PC-3 (cell line): Measurements from ENCODE around the gene RAB37. TPM values are rescaled to one million over a fixed set of nuclear protein-coding genes. Genes with fewer than 3 reads are reported as not detected.

Experiments
- ATAC-seq: fragments of 200-7000 bp; cut with Tn5 transposase; 2 replicates; pipeline ENCODE4 v1.9.1; 2020; ENCODE audit warnings: mild to moderate bottlenecking, moderate library complexity
- BruUV-seq: library from RNA; stranded (reverse); fragments of 400-500 nt; replicated peaks from 2 replicates; lab custom pipeline; 2021; lab: Mats Ljungman, UMichigan
- CTCF ChIA-PET: fragments of 300-600 bp; sonication (Branson Sonifier 250); formaldehyde crosslinking; loops from one replicate; lab custom pipeline; 2022; ENCODE audit warnings: antibody characterized with exemption; lab: Charles Lee
- POLR2A ChIA-PET: fragments of 300-600 bp; sonication (Branson Sonifier 250); formaldehyde crosslinking; loops from one replicate; lab custom pipeline; 2022; ENCODE audit warnings: antibody characterized with exemption; ENCODE audit not compliant: unreplicated experiment; lab: Charles Lee
- DNase-seq: peaks from one replicate; pipeline ENCODE4 v3.0.0-alpha.2; 2015
- H2AFZ ChIP-seq: fragments of 300-600 bp; sonication (generic); 2 replicates; pipeline ENCODE4 v1.6.0; 2016; ENCODE audit warnings: antibody characterized with exemption, low read length
- H3F3A ChIP-seq: fragments of 300-600 bp; sonication (generic); one replicate; pipeline ENCODE4 v1.6.0; 2017; ENCODE audit warnings: antibody characterized with exemption, low read length, control low read depth, mild to moderate bottlenecking; ENCODE audit not compliant: unreplicated experiment
- H3K27ac ChIP-seq: fragments of 300-600 bp; sonication (generic); 2 replicates; pipeline ENCODE4 v1.5.1; 2016; ENCODE audit warnings: mild to moderate bottlenecking, low read length
- H3K27me3 ChIP-seq: fragments of 300-600 bp; sonication (generic); 2 replicates; pipeline ENCODE4 v1.6.1; 2016; ENCODE audit warnings: low read length, mixed read lengths
- H3K36me3 ChIP-seq: fragments of 300-600 bp; sonication (generic); 2 replicates; pipeline ENCODE4 v1.6.1; 2016; ENCODE audit warnings: low read depth, mixed run types, low read length, mixed read lengths
- H3K4me1 ChIP-seq: fragments of 300-600 bp; sonication (generic); 2 replicates; pipeline ENCODE4 v1.5.1; 2016; ENCODE audit warnings: low read length; ENCODE audit not compliant: insufficient read depth
- H3K4me2 ChIP-seq: fragments of 300-600 bp; sonication (generic); 2 replicates; pipeline ENCODE4 v1.6.0; 2016; ENCODE audit warnings: low read length
- H3K4me3 ChIP-seq: fragments of 300-600 bp; sonication (generic); 2 replicates; pipeline ENCODE4 v1.5.1; 2016; ENCODE audit warnings: mild to moderate bottlenecking, low read length, mixed read lengths
- H3K79me2 ChIP-seq: fragments of 300-600 bp; sonication (generic); 2 replicates; pipeline ENCODE4 v1.6.1; 2017; ENCODE audit warnings: low read length, mixed read lengths
- H3K9ac ChIP-seq: fragments of 300-600 bp; sonication (generic); 2 replicates; pipeline ENCODE4 v1.6.0; 2016; ENCODE audit warnings: mild to moderate bottlenecking, low read length
- H3K9me2 ChIP-seq: fragments of 300-600 bp; sonication (generic); replicated peaks from 2 replicates; pipeline ENCODE4 v1.6.1; 2016; ENCODE audit warnings: mixed run types, low read length, mixed read lengths
- H3K9me3 ChIP-seq: fragments of 300-600 bp; sonication (generic); 2 replicates; pipeline ENCODE4 v1.6.1; 2016; ENCODE audit warnings: low read length, mixed read lengths
- H4K20me1 ChIP-seq: fragments of 300-600 bp; sonication (generic); 2 replicates; pipeline ENCODE4 v1.6.1; 2016; ENCODE audit warnings: low read length, mixed read lengths
- CTCF ChIP-seq: fragments of 300-600 bp; sonication (generic); conservative IDR thresholded peaks from 2 replicates; pipeline ENCODE4 v1.5.1; 2017; ENCODE audit warnings: antibody characterized with exemption, low read depth, mild to moderate bottlenecking, low read length
- EZH2 ChIP-seq: fragments of 300-600 bp; sonication (generic); IDR thresholded peaks from one replicate; pipeline ENCODE4 v1.6.1; 2017; ENCODE audit warnings: antibody characterized with exemption, mild to moderate bottlenecking, low read length; ENCODE audit not compliant: unreplicated experiment
- EZH2phosphoT487 ChIP-seq: fragments of 300-600 bp; sonication (generic); IDR thresholded peaks from 2 replicates; pipeline ENCODE4 v1.6.1; 2018; ENCODE audit warnings: mild to moderate bottlenecking, antibody characterized with exemption, low read length, borderline replicate concordance
- intact Hi-C: fragments of 100-400 bp; cut with micrococcal nuclease; formaldehyde crosslinking; loops from 2 replicates; pipeline ENCODE4 v1.9.0; 2023
- total RNA-seq: library from RNA; depleted of rRNA; stranded (reverse); fragments of >200 nt; gene quantifications from 2 replicates; pipeline ENCODE4 v1.2.3, GENCODE V29; 2014

Gene RAB37
- total RNA-seq, 1 experiment from 2014 or later: 0.66 TPM

GRCh38 chr17:74695629-74696028 is 41.4 kb upstream of the RAB37 start:
- Histone ChIP-seq H3F3A (no peaks in the 10 kb centered on the region), H3K9me2 (no peaks in the 10 kb centered on the region), H2AFZ (no peak overlapping the region), H3K9me3 (no peaks in the 10 kb centered on the region), H3K4me2 (no peak overlapping the region), H3K4me1 (no peaks in the 10 kb centered on the region), H4K20me1 (no peaks in the 10 kb centered on the region), H3K27ac (no peak overlapping the region), H3K4me3 (no peak overlapping the region), H3K9ac (no peak overlapping the region), H3K27me3 (peaks cover 82% of the 10 kb centered on the region), H3K36me3 (no peaks in the 10 kb centered on the region), H3K79me2 (no peaks in the 10 kb centered on the region)
- DNase-seq (no peak), ATAC-seq (no peak)
- TF ChIP-seq EZH2phosphoT487 (no peak), EZH2 (no peak), CTCF (no peak)
- ChIA-PET CTCF (no interaction called here), POLR2A (no interaction called here)
- intact Hi-C loops: no loop called here
- no TSS peak for BruUV-seq

GRCh38 chr17:74697515-74697914 is 39.5 kb upstream of the RAB37 start:
- ATAC-seq (no peak), DNase-seq (no peak)
- H3K79me2 ChIP-seq: no peaks in the 10 kb centered on the region
- H3K9ac ChIP-seq: no peak overlapping the region
- POLR2A ChIA-PET: no interaction called here
- CTCF ChIA-PET: interaction anchor here (0.6 kb wide), 1 partner anchor 40 kb away, joined by 5 read pairs; no protein-coding TSS in a partner anchor
- no peak overlapping the region for H3K27ac ChIP-seq
- no peak for TF ChIP-seq EZH2phosphoT487
- TF ChIP-seq EZH2: no peak
- TF ChIP-seq CTCF: no peak
- H3K4me3 ChIP-seq: no peak overlapping the region
- H3K4me1 ChIP-seq: no peaks in the 10 kb centered on the region
- H3K9me3 ChIP-seq: no peaks in the 10 kb centered on the region
- no peak overlapping the region for H2AFZ ChIP-seq
- no TSS peak for BruUV-seq
- H3K4me2 ChIP-seq: no peak overlapping the region
- intact Hi-C loops: no loop called here
- no peaks in the 10 kb centered on the region for H3K36me3 ChIP-seq
- no peaks in the 10 kb centered on the region for H4K20me1 ChIP-seq
- peaks cover 77% of the 10 kb centered on the region for H3K27me3 ChIP-seq
- H3K9me2 ChIP-seq: no peaks in the 10 kb centered on the region
- no peaks in the 10 kb centered on the region for H3F3A ChIP-seq

- ATAC-seq: no peak
- Histone ChIP-seq H3K27ac (no peak overlapping the region), H3K9ac (no peak overlapping the region), H3K9me3 (no peaks in the 10 kb centered on the region), H3K9me2 (no peaks in the 10 kb centered on the region), H3K4me1 (no peaks in the 10 kb centered on the region), H3K36me3 (no peaks in the 10 kb centered on the region), H4K20me1 (no peaks in the 10 kb centered on the region), H3K79me2 (no peaks in the 10 kb centered on the region), H3K27me3 (peaks cover 77% of the 10 kb centered on the region), H3K4me2 (no peak overlapping the region), H3F3A (no peaks in the 10 kb centered on the region), H3K4me3 (no peak overlapping the region), H2AFZ (no peak overlapping the region)
- DNase-seq: no peak
- CTCF ChIA-PET: interaction anchor here (0.6 kb wide), 1 partner anchor 41 kb away, joined by 5 read pairs; no protein-coding TSS in a partner anchor
- TF ChIP-seq CTCF: no peak
- no peak for TF ChIP-seq EZH2
- no peak for TF ChIP-seq EZH2phosphoT487
- POLR2A ChIA-PET: no interaction called here
- intact Hi-C loops: no loop called here
- BruUV-seq: no TSS peak
Observed at GRCh38 chr17:74698069-74698468, 39.0 kb upstream of the RAB37 start.
